AG09319 (cell line): Measurements from ENCODE around the gene POC1A.

Experiments used
- DNase-seq: peaks from one replicate; pipeline ENCODE4 v3.0.0-alpha.2; 2010; ENCODE audit warnings: low read depth; ENCODE audit errors: extremely low read depth
- TF ChIP-seq, protein P1 (sequence below): IDR thresholded peaks from 2 replicates; pipeline ENCODE4 v1.5.1; 2011; ENCODE audit warnings: low read depth, mild to moderate bottlenecking, inconsistent platforms, low read length, moderate library complexity

POC1A gene

DNA sequence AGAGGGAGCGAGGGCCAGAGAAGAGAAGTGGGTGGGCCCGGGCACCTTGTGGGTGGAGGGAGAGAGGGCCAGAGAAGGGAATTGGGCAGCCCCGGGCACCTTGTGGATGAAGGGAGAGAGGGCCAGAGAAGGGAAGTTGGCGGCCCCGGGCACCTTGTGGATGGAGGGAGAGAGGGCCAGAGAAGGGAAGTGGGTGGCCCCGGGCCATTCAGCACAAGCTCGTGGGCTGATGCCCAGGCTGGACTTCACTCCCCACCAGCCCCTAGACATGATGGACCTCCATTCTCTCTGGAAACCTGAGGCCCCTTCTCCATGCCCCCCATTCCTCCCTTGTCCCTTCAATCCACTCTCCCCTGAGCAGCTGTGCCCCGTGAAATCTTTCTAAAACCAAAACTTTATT lies 113.6 kb downstream of the POC1A start:
- TF ChIP-seq, protein P1, sequence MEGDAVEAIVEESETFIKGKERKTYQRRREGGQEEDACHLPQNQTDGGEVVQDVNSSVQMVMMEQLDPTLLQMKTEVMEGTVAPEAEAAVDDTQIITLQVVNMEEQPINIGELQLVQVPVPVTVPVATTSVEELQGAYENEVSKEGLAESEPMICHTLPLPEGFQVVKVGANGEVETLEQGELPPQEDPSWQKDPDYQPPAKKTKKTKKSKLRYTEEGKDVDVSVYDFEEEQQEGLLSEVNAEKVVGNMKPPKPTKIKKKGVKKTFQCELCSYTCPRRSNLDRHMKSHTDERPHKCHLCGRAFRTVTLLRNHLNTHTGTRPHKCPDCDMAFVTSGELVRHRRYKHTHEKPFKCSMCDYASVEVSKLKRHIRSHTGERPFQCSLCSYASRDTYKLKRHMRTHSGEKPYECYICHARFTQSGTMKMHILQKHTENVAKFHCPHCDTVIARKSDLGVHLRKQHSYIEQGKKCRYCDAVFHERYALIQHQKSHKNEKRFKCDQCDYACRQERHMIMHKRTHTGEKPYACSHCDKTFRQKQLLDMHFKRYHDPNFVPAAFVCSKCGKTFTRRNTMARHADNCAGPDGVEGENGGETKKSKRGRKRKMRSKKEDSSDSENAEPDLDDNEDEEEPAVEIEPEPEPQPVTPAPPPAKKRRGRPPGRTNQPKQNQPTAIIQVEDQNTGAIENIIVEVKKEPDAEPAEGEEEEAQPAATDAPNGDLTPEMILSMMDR: no peak
- DNase-seq: no peak

DNA sequence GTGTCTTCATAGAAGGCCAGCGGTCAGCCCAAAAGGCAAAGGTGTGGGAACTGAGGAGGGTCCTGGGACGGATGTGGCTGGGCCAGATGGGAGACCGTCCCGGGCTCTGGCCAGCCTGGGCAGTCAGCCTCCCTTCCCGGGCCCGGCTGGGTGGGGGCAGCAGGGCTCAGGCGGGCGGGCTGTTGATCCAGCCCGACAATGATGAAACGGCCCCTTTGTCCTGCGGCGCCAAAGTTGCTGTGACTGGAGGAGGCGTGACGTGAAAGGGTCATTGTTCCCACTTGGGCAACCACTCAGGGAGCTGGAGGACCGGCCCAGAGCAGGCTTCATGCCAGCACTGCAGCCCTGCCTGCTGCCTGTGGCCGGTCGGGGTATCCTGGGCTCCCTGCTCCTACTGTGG lies 114.4 kb downstream of the POC1A start:
- no peak for DNase-seq
- TF ChIP-seq, protein P1: no peak

DNA sequence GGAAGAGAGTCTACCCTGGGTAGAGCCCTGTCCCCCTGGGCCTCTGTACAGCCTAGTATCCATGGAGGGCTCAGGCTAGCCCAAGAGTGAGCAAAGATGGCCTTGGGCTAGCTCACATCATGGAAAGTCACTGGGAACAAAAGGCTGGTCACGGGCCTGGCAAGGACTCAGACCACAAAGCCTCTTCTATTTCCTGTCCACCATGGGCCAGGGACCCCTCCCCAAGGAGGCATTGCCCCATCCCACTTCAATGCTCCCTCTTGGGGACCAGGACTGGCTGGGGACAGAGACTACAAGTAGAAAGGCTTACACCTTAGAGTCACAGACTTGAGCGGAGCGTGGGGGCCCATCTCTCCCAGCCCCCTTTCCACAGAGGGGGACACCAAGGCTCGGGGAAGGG lies 114.8 kb downstream of the POC1A start:
- TF ChIP-seq, protein P1: no peak
- DNase-seq: no peak

DNA sequence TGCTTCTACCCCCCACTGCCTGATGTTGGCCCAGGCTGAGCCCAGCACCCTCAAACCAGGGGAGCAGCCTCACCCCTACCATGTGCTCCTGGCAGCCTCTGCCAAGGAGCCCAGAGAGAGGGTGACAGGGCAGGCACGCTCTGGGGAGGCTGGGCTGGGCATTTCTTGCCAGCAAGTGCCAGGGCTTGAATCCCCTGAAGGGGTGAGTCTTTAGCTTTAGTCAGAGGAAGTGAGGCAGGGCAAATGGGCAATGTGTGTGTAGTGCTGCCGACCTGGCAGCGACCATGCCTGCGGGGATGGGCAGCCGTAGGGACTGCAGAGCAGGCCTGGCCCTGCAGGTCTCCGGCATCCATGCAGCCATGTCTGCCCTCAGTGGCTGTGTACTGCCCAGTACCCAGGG lies 116.0 kb downstream of the POC1A start:
- no peak for DNase-seq
- TF ChIP-seq, protein P1: no peak

DNA sequence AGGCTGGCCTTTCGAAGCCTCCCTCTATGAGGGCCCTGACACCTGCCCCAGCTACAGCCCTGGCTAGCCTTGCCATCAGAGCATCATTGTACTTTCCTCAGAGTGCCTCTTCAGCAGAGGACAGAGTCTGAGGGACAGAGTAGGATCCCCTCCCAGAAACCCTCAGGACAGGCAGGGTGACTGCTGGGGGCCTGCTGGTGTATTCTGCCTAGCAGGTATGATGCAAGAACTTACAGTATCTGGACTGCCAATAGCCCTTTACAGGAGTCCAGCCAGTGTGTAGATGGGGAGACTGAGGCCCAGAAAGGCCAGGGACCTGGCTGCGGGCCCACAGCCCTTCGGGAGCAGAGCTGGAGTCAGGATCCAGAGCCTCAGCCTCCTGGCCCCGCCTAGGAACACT lies 116.9 kb downstream of the POC1A start:
- TF ChIP-seq, protein P1: no peak
- DNase-seq: no peak

DNA sequence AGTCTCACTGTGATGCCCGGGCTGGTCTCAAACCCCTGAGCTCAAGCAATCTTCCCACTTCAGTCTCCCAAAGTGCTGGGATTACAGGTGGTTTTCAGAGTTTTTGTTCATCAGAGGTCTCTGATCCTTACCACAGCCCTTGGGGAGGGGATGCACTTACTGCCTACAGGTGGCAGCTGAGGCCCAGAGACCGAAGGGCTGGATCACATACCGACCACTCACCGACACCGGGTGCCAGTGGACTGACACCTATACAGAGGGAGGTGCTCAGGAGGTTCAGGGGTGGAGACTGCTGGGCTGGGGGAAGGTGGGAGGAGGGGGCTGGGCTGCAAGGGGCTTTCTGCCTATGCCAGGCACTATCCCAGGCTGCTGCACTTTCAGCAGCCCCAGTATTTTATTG lies 117.4 kb downstream of the POC1A start:
- TF ChIP-seq, protein P1: no peak
- no peak for DNase-seq

DNA sequence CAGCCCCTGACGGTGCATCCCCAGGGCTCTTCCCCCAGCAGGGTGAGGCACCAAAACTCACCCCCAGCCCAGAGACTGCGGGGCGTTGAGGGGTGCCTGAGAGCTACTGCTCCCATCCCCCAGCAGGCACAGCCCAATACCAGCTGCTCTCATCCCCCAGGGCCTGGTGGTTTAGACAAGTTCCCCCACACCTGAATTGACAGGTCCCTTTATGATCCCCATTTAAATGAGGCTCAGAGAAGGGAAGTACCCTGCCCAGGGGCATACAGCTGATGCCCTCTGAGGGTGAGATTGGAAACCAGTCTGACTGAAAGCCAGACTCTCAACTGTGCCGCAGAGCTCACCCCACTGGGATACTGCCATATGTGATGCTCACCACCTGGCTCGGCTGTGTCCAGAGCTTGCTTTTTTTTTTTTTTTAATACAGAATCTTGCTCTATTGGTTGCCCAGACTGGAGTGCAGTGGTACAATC lies 118.0 kb downstream of the POC1A start:
- TF ChIP-seq, protein P1: no peak
- no peak for DNase-seq
